Body of pancreas (tissue), 4 donors: ENCODE measurements around the gene SSBP4. TPM values are rescaled to one million over a fixed set of nuclear protein-coding genes. Genes with fewer than 3 reads are reported as not detected.
A peak's percentile ranks its signal among the peaks of the same experiment; 100 is the strongest.

Source experiments
- ATAC-seq: fragments of 150-250 bp; one replicate; pipeline ENCODE4 v1.9.1; 2016
- DNase-seq, 4 donors: peaks; one replicate each; pipeline ENCODE4 v3.0.0-alpha.2; 2019
- H3K27ac ChIP-seq, 4 donors: fragments of 200-600 bp; sonication (generic); 1 replicate in 3 of 4; 2 replicates in 1 of 4; pipeline versions ENCODE4 v1.5.1 to v1.6.1; 2016 to 2019; ENCODE audit warnings: mild to moderate bottlenecking in 1 of 4, mixed read lengths in 1 of 4, moderate library complexity in 1 of 4
- H3K27me3 ChIP-seq, 2 donors: fragments of 200-600 bp; sonication (generic); one replicate each; pipeline ENCODE4 v1.6.0; 2016; ENCODE audit warnings: mild to moderate bottlenecking in 1 of 2
- H3K36me3 ChIP-seq, 2 donors: fragments of 200-600 bp; sonication (generic); replicated peaks in 1 of 2; 2 replicates each; pipeline ENCODE4 v1.5.1; 2016; ENCODE audit warnings: low read depth in 2 of 2; ENCODE audit not compliant: insufficient read depth in 1 of 2
- H3K4me1 ChIP-seq: fragments of 200-600 bp; sonication (generic); one replicate; pipeline ENCODE4 v1.6.0; 2016
- H3K4me3 ChIP-seq, 2 donors: fragments of 200-600 bp; sonication (generic); 1 replicate in 1 of 2; 2 replicates in 1 of 2; pipeline ENCODE4 v1.5.1; 2016 to 2019
- H3K9me3 ChIP-seq, 3 donors: fragments of 200-600 bp; sonication (generic); 1 replicate in 2 of 3; 2 replicates in 1 of 3; pipeline ENCODE4 v1.5.1; 2016
- CTCF ChIP-seq, 7 experiments: fragments of 450-650 bp in 4 of 7; fragments of 200-600 bp in 3 of 7; sonication (generic) in 3 of 7; IDR thresholded peaks; one replicate each; pipeline ENCODE4 v1.5.1; 2016 to 2019; ENCODE audit warnings: antibody characterized with exemption in 7 of 7
- POLR2A ChIP-seq, 3 donors: fragments of 450-650 bp; IDR thresholded peaks; one replicate each; pipeline ENCODE4 v1.6.1; 2016; ENCODE audit warnings: antibody characterized with exemption in 3 of 3, mild to moderate bottlenecking in 2 of 3
- WGBS, 2 donors: methylation state at CpG; one replicate each; pipeline ENCODE4 v1.1.5; 2017; 5-methylcytosine and 5-hydroxymethylcytosine counted together
- intact Hi-C: fragments of 100-400 bp; cut with DNase I; formaldehyde crosslinking; loops from one replicate; pipeline ENCODE4 v1.15.1; 2023
- total RNA-seq, 2 donors: library from RNA; depleted of rRNA; stranded (reverse); fragments of >200 nt; gene quantifications; one replicate each; pipeline ENCODE4 v1.1.0, GENCODE V29; 2016

The SSBP4 gene
- 10 to 100 TPM; 50.1 to 63.9 TPM for total RNA-seq

DNA sequence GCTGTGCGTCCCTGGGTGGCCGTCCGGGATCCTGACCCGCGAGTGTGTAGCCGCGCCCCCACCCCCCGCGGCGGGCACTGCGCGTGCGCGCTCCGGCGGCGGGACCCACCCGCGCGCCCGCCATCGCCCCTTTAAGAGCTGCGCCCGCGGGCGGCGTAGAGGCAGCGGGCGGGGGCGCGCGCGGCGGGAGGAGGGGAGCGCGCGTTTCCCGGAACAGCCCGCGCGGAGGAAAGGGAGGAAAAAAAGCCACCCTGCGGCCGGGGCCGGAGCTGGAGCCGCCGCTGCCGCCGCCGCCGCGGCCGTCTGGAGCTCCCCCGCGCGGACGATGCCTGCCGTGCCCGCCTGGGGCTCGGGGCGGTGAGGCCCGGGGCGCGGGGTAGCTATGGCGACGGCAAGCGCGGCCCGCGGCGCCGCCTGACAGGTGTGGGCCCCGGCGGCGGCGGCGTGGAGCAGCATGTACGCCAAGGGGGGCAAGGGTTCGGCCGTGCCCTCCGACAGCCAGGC lies at the start of gene SSBP4:
TSS of gene SSBP4 (plus strand) at position 204 of the 504 bp plus-strand sequence. CDS start at position 455, 251 bp downstream.
- H3K27ac ChIP-seq, result peak within 1 kb of the TSS; percentile 37 to 83 (median 62)
- peak; percentile 75 to 80 (median 76) for DNase-seq
- H3K36me3 ChIP-seq, result no peaks in the 10 kb centered on the region
- TF ChIP-seq POLR2A (IDR thresholded peaks at IDR 0.05), result peak in 1 of 3 donors; percentile 16
- peak in 5 of 7 experiments; percentile 17 to 76 (median 43) for TF ChIP-seq CTCF (IDR thresholded peaks at IDR 0.05)
- H3K27me3 ChIP-seq, result no peaks in the 10 kb centered on the region
- no peaks in the 10 kb centered on the region for H3K9me3 ChIP-seq
- intact Hi-C loops, result no loop called here
- peaks cover 61% of the 10 kb centered on the region for H3K4me1 ChIP-seq
- 0% methylated on average over 24 of the region's 80 CpGs; no CpG with 5 or more reads in 1 of the 2 donors for WGBS, 2 donors
- peak within 1 kb of the TSS; percentile 27 to 38 for H3K4me3 ChIP-seq
- ATAC-seq, result peak; percentile 74

GRCh38 chr19:18373407-18373891 lies 45.7 kb upstream of the SSBP4 start:
- TF ChIP-seq POLR2A (IDR thresholded peaks at IDR 0.05), result no peak
- TF ChIP-seq CTCF (IDR thresholded peaks at IDR 0.05), result no peak
- intact Hi-C loops, result no loop called here
- Histone ChIP-seq H3K27me3 (no peaks in the 10 kb centered on the region), H3K27ac (peak overlapping the region; percentile 90 to 97 (median 96)), H3K4me1 (peaks cover 59% of the 10 kb centered on the region), H3K9me3 (no peaks in the 10 kb centered on the region), H3K36me3 (no peaks in the 10 kb centered on the region), H3K4me3 (no peak overlapping the region)
- ATAC-seq (no peak), DNase-seq (no peak)
- WGBS, 2 donors, result 53 to 60% methylated on average over 4 of the region's 4 CpGs

DNA sequence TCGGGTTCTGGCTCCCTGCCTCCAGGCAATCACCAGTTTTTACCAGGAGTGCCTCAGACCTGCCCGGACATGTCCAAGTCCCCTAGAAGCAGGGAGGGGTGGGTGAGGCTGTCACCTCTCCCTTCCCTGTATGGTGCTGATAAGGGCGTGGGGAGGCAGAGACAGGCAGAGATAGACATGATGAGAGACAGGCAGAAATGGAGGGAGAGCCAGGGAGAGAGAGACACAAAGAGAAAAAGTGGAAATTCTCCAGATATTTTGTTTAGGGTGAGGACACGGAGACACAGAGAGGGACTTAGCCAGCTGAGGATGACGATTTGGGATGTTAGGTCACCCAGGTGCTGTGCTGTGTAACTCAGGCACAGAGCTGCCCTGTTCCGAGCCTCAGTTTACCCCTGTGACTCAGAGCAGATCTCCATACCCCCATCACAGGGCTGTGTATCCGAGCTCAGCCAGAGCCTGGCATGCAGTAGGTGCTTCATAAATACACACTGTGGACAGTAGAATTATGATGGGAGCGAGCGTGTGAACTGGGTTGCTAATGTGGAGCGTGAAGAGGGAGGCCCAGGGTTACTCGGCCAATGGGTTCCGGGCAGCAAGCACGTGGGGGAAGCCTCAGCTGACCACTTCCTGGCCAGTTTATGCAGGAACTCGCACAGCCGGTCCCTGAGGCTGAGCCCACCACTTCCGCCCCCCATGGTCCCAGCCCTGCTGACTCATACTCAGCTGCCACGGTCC lies 45.1 kb upstream of the SSBP4 start:
- Histone ChIP-seq H3K27ac (peak overlapping the region; percentile 90 to 97 (median 96)), H3K36me3 (no peaks in the 10 kb centered on the region), H3K4me1 (peaks cover 59% of the 10 kb centered on the region), H3K9me3 (no peaks in the 10 kb centered on the region), H3K27me3 (no peaks in the 10 kb centered on the region), H3K4me3 (no peak overlapping the region)
- no peak for TF ChIP-seq CTCF (IDR thresholded peaks at IDR 0.05)
- TF ChIP-seq POLR2A (IDR thresholded peaks at IDR 0.05), result no peak
- DNase-seq (peak; percentile 81 to 96 (median 90)), ATAC-seq (peak; percentile 74)
- intact Hi-C loops, result no loop called here
- WGBS, 2 donors, result 24 to 30% methylated on average over 8 to 17 of the region's 17 CpGs

DNA sequence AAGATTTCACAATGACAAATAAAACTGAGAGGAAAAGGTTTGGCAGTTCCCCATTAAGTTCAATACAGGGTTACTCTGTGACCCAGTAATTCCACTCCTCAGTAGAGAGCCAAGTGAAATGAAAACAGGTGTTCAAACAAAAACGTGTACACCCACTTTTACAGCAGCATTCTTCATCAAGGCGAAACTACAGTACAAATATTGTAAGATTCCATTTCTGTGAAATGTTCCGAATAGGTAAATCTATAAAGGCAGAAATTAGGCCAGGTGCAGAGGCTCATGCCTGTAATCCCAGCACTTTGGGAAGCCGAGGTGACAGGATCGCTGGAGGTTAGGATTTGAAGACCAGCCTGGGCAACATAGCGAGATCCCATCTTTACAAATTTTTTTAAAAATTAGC lies 42.2 kb upstream of the SSBP4 start:
- H3K27me3 ChIP-seq, result no peaks in the 10 kb centered on the region
- no peaks in the 10 kb centered on the region for H3K36me3 ChIP-seq
- ATAC-seq, result peak; percentile 71
- intact Hi-C loops, result no loop called here
- H3K4me3 ChIP-seq, result no peak overlapping the region
- H3K4me1 ChIP-seq, result peaks cover 80% of the 10 kb centered on the region
- no peaks in the 10 kb centered on the region for H3K9me3 ChIP-seq
- peak in 2 of 3 donors; percentile 27 to 43 for TF ChIP-seq POLR2A (IDR thresholded peaks at IDR 0.05)
- TF ChIP-seq CTCF (IDR thresholded peaks at IDR 0.05), result no peak
- WGBS, 2 donors, result 14 to 19% methylated on average over 6 of the region's 6 CpGs
- peak overlapping the region; percentile 73 to 97 (median 93) for H3K27ac ChIP-seq
- DNase-seq, result peak; percentile 61 to 80 (median 65)
